ENCODE data around the gene PHLDA2. TPM values are rescaled to one million over a fixed set of nuclear protein-coding genes. Genes with fewer than 3 reads are reported as not detected.

The PHLDA2 gene
- total and polyA plus RNA-seq, 9 of the 15 experiments (the other 6 are each of a cell fraction or from before 2014, with no cell fraction given) = 0.43 to 42.4 (median 4.7) TPM

DNA sequence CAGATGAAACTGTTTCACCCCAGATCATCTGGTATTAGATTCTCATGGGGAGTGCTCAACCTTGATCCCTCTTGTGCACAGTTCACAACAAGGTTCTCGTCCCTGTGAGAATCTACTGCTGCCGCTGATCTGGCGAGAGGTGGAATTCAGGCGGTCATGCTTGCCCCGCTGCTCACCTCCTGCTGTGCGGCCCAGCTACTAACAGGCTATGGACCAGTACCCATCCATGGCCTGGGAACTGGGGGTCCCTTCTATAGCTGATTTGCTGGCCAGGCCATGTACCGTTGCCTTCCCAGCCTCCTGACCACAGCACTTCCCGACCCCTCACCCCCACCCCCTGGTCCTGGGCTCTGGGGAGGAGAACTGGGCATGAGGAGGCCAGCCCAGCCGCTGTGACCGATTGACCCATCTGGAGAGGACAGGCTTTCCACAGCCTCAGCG, 2.6 kb downstream of the PHLDA2 start:
- POLR2A ChIA-PET = interaction anchor here (0.7 to 1.4 kb wide), 4 partner anchors 9 to 449 kb away, joined by 3 to 9 read pairs (median 6); no protein-coding TSS in a partner anchor
- no peak for TF ChIP-seq HNRNPH1 (optimal IDR thresholded peaks at IDR 0.05; ENCODE audit: low read depth, low read length)
- peak; percentile 77 for TF ChIP-seq ZBTB33 (CRISPR knock-in tag; IDR thresholded peaks at IDR 0.05)
- no peak for TF ChIP-seq FOSL1 (tag; conservative IDR thresholded peaks at IDR 0.05)
- TF ChIP-seq VEZF1 (CRISPR knock-in tag; IDR thresholded peaks at IDR 0.05) = no peak
- TF ChIP-seq RBFOX2 (IDR thresholded peaks at IDR 0.05; ENCODE audit: low read depth, low read length) = 0 out of 2 replicates have a peak, but pooled peaks have one; percentile 27
- TF ChIP-seq MCM3 (IDR thresholded peaks at IDR 0.05) = no peak
- TF ChIP-seq GABPB1 (CRISPR knock-in tag; IDR thresholded peaks at IDR 0.05) = 0 out of 2 replicates have a peak, but pooled peaks have one; percentile 22
- no peak for TF ChIP-seq ZNF830 (CRISPR knock-in tag; IDR thresholded peaks at IDR 0.05)
- TF ChIP-seq, protein P1, sequence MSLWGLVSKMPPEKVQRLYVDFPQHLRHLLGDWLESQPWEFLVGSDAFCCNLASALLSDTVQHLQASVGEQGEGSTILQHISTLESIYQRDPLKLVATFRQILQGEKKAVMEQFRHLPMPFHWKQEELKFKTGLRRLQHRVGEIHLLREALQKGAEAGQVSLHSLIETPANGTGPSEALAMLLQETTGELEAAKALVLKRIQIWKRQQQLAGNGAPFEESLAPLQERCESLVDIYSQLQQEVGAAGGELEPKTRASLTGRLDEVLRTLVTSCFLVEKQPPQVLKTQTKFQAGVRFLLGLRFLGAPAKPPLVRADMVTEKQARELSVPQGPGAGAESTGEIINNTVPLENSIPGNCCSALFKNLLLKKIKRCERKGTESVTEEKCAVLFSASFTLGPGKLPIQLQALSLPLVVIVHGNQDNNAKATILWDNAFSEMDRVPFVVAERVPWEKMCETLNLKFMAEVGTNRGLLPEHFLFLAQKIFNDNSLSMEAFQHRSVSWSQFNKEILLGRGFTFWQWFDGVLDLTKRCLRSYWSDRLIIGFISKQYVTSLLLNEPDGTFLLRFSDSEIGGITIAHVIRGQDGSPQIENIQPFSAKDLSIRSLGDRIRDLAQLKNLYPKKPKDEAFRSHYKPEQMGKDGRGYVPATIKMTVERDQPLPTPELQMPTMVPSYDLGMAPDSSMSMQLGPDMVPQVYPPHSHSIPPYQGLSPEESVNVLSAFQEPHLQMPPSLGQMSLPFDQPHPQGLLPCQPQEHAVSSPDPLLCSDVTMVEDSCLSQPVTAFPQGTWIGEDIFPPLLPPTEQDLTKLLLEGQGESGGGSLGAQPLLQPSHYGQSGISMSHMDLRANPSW (CRISPR knock-in tag; IDR thresholded peaks at IDR 0.05) = no peak
- intact Hi-C loops (cut with micrococcal nuclease) (no loop called here), in situ Hi-C loops (cut with MboI) (no loop called here)
- Histone ChIP-seq H4K20me1 (replicated peaks; ENCODE audit: control insufficient read depth, insufficient read depth, low read length) (peaks cover 13% of the 10 kb centered on the region), H3K27me3 (ENCODE audit: control insufficient read depth in 2 of 2, insufficient read depth in 2 of 2, low read length in 2 of 2) (no peaks in the 10 kb centered on the region), H2AFZ (ENCODE audit: low read depth, low read length) (no peak overlapping the region), H3K4me3 (no peak overlapping the region), H3K9ac (ENCODE audit: insufficient read depth in 1 of 2, low read depth in 2 of 2, low read length in 2 of 2) (no peak overlapping the region), H3K4me1 (replicated peaks in 1 of 2; ENCODE audit: control insufficient read depth in 2 of 2, insufficient read depth in 2 of 2, low read length in 2 of 2) (peaks cover 10 to 63% of the 10 kb centered on the region in 2 experiments; a peak in 4 of 5 replicates), H3K4me2 (ENCODE audit: insufficient read depth, low read length) (no peak overlapping the region), H3K9me1 (ENCODE audit: control insufficient read depth, insufficient read depth, low read length) (no peaks in the 10 kb centered on the region), H3K27ac (ENCODE audit: extremely low read depth, low read depth, low read length) (no peak overlapping the region), H3K79me2 (ENCODE audit: control insufficient read depth, insufficient read depth, low read length) (peaks cover 15% of the 10 kb centered on the region; the same call in 2 of the 3 replicates), H3K36me3 (ENCODE audit: control insufficient read depth, insufficient read depth, low read length) (no peaks in the 10 kb centered on the region), H3K9me3 (replicated peaks; ENCODE audit: control insufficient read depth, insufficient read depth, low read depth, low read length) (no peaks in the 10 kb centered on the region)
- no peak for DNase-seq (ENCODE audit: extremely low read depth in 1 of 4, low spot score in 3 of 4)
- 83% methylated on average over 11 of the region's 11 CpGs for WGBS (ENCODE audit: insufficient coverage, low coverage, missing lambda C conversion rate)
- no peak for ATAC-seq
- no TSS peak for BruUV-seq (replicated peaks)
- FAIRE-seq = no peak
- CTCF ChIA-PET (ENCODE audit: low intra/inter-chr PET ratio) = interaction anchor here (5.2 kb wide), 1 partner anchor 394 kb away, joined by 59 read pairs; no protein-coding TSS in a partner anchor

Measured in K562 (cell line).